Stomach (tissue), 9 donors: ENCODE results near the gene SH3RF3. TPM values are rescaled to one million over a fixed set of nuclear protein-coding genes. Genes with fewer than 3 reads are reported as not detected.

ENCODE experiments used
- DNase-seq, 2 donors: peaks; one replicate each; pipeline versions ENCODE4 v3.0.0 to v3.0.0-alpha.2; 2013 to 2019
- H3K27ac ChIP-seq, 5 donors: fragments of 200-600 bp in 4 of 5; sonication (generic) in 4 of 5; one replicate each; pipeline ENCODE4 v1.5.1; 2013 to 2019; ENCODE audit warnings: mild to moderate bottlenecking in 1 of 5, moderate library complexity in 1 of 5
- H3K27me3 ChIP-seq, 3 donors: fragments of 200-600 bp; sonication (generic); one replicate each; pipeline ENCODE4 v1.5.1; 2017 to 2019; ENCODE audit warnings: mixed run types in 1 of 3
- H3K36me3 ChIP-seq, 4 donors: fragments of 200-600 bp; sonication (generic); 1 replicate in 3 of 4; 2 replicates in 1 of 4; pipeline ENCODE4 v1.5.1; 2016 to 2019
- H3K4me1 ChIP-seq, 4 donors: fragments of 200-600 bp; sonication (generic); one replicate each; pipeline ENCODE4 v1.5.1; 2016 to 2019
- H3K4me3 ChIP-seq, 4 donors: fragments of 200-600 bp; sonication (generic) in 3 of 4; one replicate each; pipeline ENCODE4 v1.5.1; 2016 to 2019; ENCODE audit warnings: mild to moderate bottlenecking in 1 of 4
- H3K9me3 ChIP-seq, 4 donors: fragments of 200-600 bp; sonication (generic); one replicate each; pipeline ENCODE4 v1.5.1; 2016 to 2019
- EP300 ChIP-seq: sonication (generic); formaldehyde crosslinking; IDR thresholded peaks from one replicate; pipeline ENCODE4 v1.6.1; 2017; ENCODE audit warnings: antibody characterized with exemption
- POLR2A ChIP-seq, 4 donors: fragments of 450-650 bp; IDR thresholded peaks; one replicate each; pipeline ENCODE4 v1.6.1; 2016; ENCODE audit warnings: antibody characterized with exemption in 4 of 4, control low read depth in 2 of 4, mild to moderate bottlenecking in 1 of 4, moderate library complexity in 1 of 4
- POLR2AphosphoS5 ChIP-seq, 3 donors: sonication (generic); formaldehyde crosslinking; IDR thresholded peaks; one replicate each; pipeline ENCODE4 v1.6.1; 2016; ENCODE audit warnings: antibody characterized with exemption in 3 of 3
- WGBS, 5 donors: extraction: QIAGEN DNeasy Blood & Tissue Kit in 3 of 5; methylation state at CpG; one replicate each; pipeline versions ENCODE4 v1.1.5 to v1.1.7; 2013 to 2018; 5-methylcytosine and 5-hydroxymethylcytosine counted together
- intact Hi-C: fragments of 100-400 bp; cut with DNase I; formaldehyde crosslinking; loops from one replicate; pipeline ENCODE4 v1.15.1; 2023; ENCODE audit warnings: low total_unique reads
- polyA plus RNA-seq, 3 donors: library from polyadenylated mRNA; stranded (reverse); fragments of 200-250 nt; gene quantifications; one replicate each; pipeline ENCODE4 v1.2.3, GENCODE V29; 2013
- total RNA-seq, 5 donors: library from RNA; depleted of rRNA; stranded (reverse); fragments of >200 nt; gene quantifications; one replicate each; pipeline versions ENCODE4 v1.1.0 to v1.2.3, GENCODE V29; 2014 to 2016
- TF ChIP-seq, protein P1 (sequence below), 7 experiments: fragments of 450-650 bp in 4 of 7; fragments of 200-600 bp in 3 of 7; sonication (generic) in 3 of 7; IDR thresholded peaks; one replicate each; pipeline ENCODE4 v1.5.1; 2016 to 2019; ENCODE audit warnings: antibody characterized with exemption in 7 of 7, control low read depth in 2 of 7, mild to moderate bottlenecking in 1 of 7
- donor health status: healthy with polysubstance abuse.
- donor health status: Bipolar disorder and iron deficiency.
- donor health status: healthy.

Gene SH3RF3
- total and polyA plus RNA-seq, 8 donors, result 0.87 to 11.1 (median 4.4) TPM

DNA sequence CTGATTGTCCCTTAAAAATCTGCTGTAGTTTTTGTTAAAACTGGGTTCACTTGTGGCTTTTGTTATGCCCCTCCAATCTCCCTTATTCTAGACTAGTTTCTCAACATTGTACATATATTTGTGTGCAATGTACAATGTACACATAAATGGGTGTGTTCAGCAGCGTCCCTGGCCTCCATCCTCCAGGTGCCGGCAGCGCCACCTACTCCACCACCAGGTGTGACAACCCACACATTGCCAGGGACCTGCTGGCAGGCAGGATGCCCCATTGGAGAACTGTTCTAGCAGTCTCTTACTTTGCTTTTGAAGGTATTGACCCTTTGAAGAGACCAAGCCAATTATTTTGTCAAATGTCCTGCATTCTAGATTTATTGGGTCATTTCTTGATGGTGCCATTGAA is 75.4 kb downstream of the SH3RF3 start:
- no peak overlapping the region for H3K4me3 ChIP-seq
- H3K27ac ChIP-seq, result no peak overlapping the region
- H3K36me3 ChIP-seq, result no peaks in the 10 kb centered on the region
- peaks cover 0 to 8% (median 0%) of the 10 kb centered on the region in 4 donors for H3K9me3 ChIP-seq
- intact Hi-C loops, result no loop called here
- TF ChIP-seq POLR2A (IDR thresholded peaks at IDR 0.05) (no peak), EP300 (no peak), POLR2AphosphoS5 (IDR thresholded peaks at IDR 0.05) (no peak)
- TF ChIP-seq, protein P1, sequence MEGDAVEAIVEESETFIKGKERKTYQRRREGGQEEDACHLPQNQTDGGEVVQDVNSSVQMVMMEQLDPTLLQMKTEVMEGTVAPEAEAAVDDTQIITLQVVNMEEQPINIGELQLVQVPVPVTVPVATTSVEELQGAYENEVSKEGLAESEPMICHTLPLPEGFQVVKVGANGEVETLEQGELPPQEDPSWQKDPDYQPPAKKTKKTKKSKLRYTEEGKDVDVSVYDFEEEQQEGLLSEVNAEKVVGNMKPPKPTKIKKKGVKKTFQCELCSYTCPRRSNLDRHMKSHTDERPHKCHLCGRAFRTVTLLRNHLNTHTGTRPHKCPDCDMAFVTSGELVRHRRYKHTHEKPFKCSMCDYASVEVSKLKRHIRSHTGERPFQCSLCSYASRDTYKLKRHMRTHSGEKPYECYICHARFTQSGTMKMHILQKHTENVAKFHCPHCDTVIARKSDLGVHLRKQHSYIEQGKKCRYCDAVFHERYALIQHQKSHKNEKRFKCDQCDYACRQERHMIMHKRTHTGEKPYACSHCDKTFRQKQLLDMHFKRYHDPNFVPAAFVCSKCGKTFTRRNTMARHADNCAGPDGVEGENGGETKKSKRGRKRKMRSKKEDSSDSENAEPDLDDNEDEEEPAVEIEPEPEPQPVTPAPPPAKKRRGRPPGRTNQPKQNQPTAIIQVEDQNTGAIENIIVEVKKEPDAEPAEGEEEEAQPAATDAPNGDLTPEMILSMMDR (IDR thresholded peaks at IDR 0.05), result no peak
- peaks cover 0 to 16% (median 4%) of the 10 kb centered on the region in 4 donors for H3K4me1 ChIP-seq
- no peak for DNase-seq
- no peaks in the 10 kb centered on the region for H3K27me3 ChIP-seq
- 52 to 89% (median 77%) methylated on average over 3 of the region's 3 CpGs for WGBS, 5 donors

DNA sequence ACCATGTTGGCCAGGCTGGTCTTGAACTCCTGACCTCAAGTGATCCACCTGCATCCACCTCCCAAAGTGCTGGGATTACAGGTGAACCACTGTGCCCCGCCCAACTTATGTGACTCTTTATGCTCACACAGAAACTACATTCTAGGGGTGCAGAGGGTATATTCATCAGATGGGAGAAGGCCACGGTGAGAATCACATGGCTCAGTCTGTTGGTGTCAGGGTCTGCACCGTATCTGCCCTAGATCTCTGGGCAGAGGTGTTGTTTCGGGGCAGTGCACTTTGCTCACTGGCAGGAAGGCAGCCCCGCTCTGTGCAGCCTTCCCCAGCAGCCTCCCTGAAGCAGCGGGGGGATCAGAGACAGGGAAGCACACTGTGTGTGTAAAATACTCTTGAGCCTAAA is 76.4 kb downstream of the SH3RF3 start:
- no peak overlapping the region for H3K4me3 ChIP-seq

DNA sequence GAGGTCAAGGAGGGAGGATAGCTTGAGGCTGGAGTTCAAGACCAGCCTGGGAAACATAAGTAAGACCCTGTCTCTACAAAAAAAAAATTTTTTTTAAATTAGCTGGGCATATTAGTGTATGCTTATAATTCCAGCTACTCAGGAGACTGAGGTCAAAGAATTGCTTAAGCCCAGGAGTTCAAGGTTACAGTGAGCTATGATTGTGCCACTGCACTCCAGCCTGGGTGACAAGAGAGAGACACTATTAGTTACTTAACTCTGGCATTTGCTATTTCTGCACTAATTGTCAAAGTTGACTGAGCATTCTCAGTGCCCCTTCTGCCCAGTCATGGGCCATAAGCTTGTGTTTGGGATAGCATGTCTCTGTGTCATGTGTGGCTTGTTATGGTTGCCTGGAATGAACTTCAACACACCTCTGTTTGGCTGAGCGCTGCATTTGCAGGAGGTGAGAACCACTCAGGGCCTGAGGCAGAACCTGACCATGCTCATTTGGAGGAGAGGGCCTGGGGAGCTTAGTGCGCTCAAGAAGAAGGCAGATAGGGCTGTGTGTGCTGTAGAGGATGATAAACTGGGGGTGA is 77.7 kb downstream of the SH3RF3 start:
- H3K27me3 ChIP-seq, result no peaks in the 10 kb centered on the region
- TF ChIP-seq POLR2AphosphoS5 (IDR thresholded peaks at IDR 0.05) (no peak), EP300 (no peak), POLR2A (IDR thresholded peaks at IDR 0.05) (no peak)
- TF ChIP-seq, protein P1 (IDR thresholded peaks at IDR 0.05), result no peak

More for the DNA sequence above, 76.4 kb downstream of the SH3RF3 start:
- H3K4me1 ChIP-seq, result peaks cover 0 to 26% (median 12%) of the 10 kb centered on the region in 4 donors
- intact Hi-C loops, result no loop called here
- no peaks in the 10 kb centered on the region for H3K36me3 ChIP-seq
- no peaks in the 10 kb centered on the region for H3K27me3 ChIP-seq
- DNase-seq, result no peak
- 89 to 94% (median 92%) methylated on average over 6 of the region's 6 CpGs for WGBS, 5 donors
- H3K9me3 ChIP-seq, result peaks cover 0 to 8% (median 0%) of the 10 kb centered on the region in 4 donors
- H3K27ac ChIP-seq, result no peak overlapping the region
- TF ChIP-seq POLR2AphosphoS5 (IDR thresholded peaks at IDR 0.05), result no peak
- no peak for TF ChIP-seq POLR2A (IDR thresholded peaks at IDR 0.05)
- TF ChIP-seq EP300, result no peak
- TF ChIP-seq, protein P1 (IDR thresholded peaks at IDR 0.05), result no peak

DNA sequence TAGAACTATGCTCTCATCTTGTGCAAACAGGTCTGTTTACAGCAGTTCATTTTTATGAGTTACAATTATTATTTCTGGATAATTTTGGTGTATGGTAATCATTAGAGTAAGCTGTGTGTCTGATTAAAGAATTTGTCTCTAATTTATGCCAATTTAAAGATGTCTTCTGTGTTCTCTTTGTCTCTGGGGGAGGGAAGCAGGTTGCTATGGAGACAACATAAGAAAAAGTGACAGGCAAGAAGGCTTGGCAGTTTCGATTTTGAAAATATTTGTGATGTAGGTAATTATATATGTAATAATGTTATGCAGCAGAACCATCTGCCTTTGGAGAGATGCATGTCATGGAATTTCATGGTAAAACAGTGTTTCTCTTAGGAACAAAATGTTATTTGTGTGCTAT is 78.2 kb downstream of the SH3RF3 start:
- no peaks in the 10 kb centered on the region for H3K36me3 ChIP-seq
- no peak overlapping the region for H3K4me3 ChIP-seq
- 50 to 66% (median 57%) methylated on average over 1 of the region's 1 CpG for WGBS, 5 donors
- H3K9me3 ChIP-seq, result peaks cover 0 to 8% (median 0%) of the 10 kb centered on the region in 4 donors
- intact Hi-C loops, result no loop called here
- H3K4me1 ChIP-seq, result peaks cover 0 to 28% (median 16%) of the 10 kb centered on the region in 4 donors
- H3K27ac ChIP-seq, result no peak overlapping the region
- no peak for DNase-seq
- TF ChIP-seq, protein P1 (IDR thresholded peaks at IDR 0.05), result no peak
- TF ChIP-seq POLR2A (IDR thresholded peaks at IDR 0.05) (no peak), POLR2AphosphoS5 (IDR thresholded peaks at IDR 0.05) (no peak), EP300 (no peak)
- H3K27me3 ChIP-seq, result no peaks in the 10 kb centered on the region

More for the DNA sequence above, 77.7 kb downstream of the SH3RF3 start:
- H3K4me3 ChIP-seq, result no peak overlapping the region
- H3K9me3 ChIP-seq, result peaks cover 0 to 8% (median 0%) of the 10 kb centered on the region in 4 donors
- 95 to 100% (median 97%) methylated on average over 2 of the region's 2 CpGs for WGBS, 5 donors
- no peak overlapping the region for H3K27ac ChIP-seq
- intact Hi-C loops, result no loop called here
- H3K36me3 ChIP-seq, result no peaks in the 10 kb centered on the region
- peaks cover 0 to 28% (median 16%) of the 10 kb centered on the region in 4 donors for H3K4me1 ChIP-seq
- DNase-seq, result no peak
